Transverse colon (tissue), 4 donors: ENCODE measurements around the gene ZNFX1.

Experiments
- CTCF ChIP-seq, 5 experiments: fragments of 200-600 bp in 3 of 5; fragments of 450-650 bp in 2 of 5; sonication (generic) in 3 of 5; IDR thresholded peaks; 1 replicate in 2 of 5; 2 replicates in 3 of 5; pipeline ENCODE4 v1.5.1; 2016 to 2017; ENCODE audit warnings: antibody characterized with exemption in 5 of 5, inconsistent platforms in 3 of 5, mild to moderate bottlenecking in 2 of 5, moderate library complexity in 1 of 5
- POLR2A ChIP-seq: fragments of 450-650 bp; IDR thresholded peaks from one replicate; pipeline ENCODE4 v1.6.1; 2016; ENCODE audit warnings: antibody characterized with exemption, mild to moderate bottlenecking, moderate library complexity
- POLR2AphosphoS5 ChIP-seq, 3 donors: sonication (generic); formaldehyde crosslinking; IDR thresholded peaks; one replicate each; pipeline ENCODE4 v1.6.1; 2016; ENCODE audit warnings: antibody characterized with exemption in 3 of 3

- TF ChIP-seq CTCF (IDR thresholded peaks at IDR 0.05), result no peak
- TF ChIP-seq POLR2A, result peak; percentile 99
- TF ChIP-seq POLR2AphosphoS5 (IDR thresholded peaks at IDR 0.05), result peak; percentile 100
Observed at GRCh38 chr20:49278036-49278817, at the start of gene ZNFX1.
